Measurements from ENCODE around the gene EMP1.

The EMP1 gene

GRCh38 chr12:13196130-13196921 is at the start of gene EMP1:
Gene EMP1 (plus strand): TSS chr12:13196726. CDS start chr12:13211511, 14,785 bp downstream.
- in situ Hi-C loops (cut with HindIII; ENCODE audit: low pct_ligation_motif_present, low pct_unique_long_range_greater_than_20kb, low sequenced_read_pairs), result no loop called here
- DNase-seq, result peak; percentile 100

- no peak for DNase-seq
- in situ Hi-C loops (cut with HindIII; ENCODE audit: low pct_ligation_motif_present, low pct_unique_long_range_greater_than_20kb, low sequenced_read_pairs), result no loop called here
These were observed 48.6 kb upstream of the EMP1 start for GRCh38 chr12:13147688-13148484.

- in situ Hi-C loops (cut with HindIII; ENCODE audit: low pct_ligation_motif_present, low pct_unique_long_range_greater_than_20kb, low sequenced_read_pairs), result no loop called here
- DNase-seq, result no peak
These were observed 48.1 kb upstream of the EMP1 start for GRCh38 chr12:13148485-13148847.

- in situ Hi-C loops (cut with HindIII; ENCODE audit: low pct_ligation_motif_present, low pct_unique_long_range_greater_than_20kb, low sequenced_read_pairs), result no loop called here
- no peak for DNase-seq
These were observed 47.1 kb upstream of the EMP1 start for GRCh38 chr12:13149411-13149810.

- in situ Hi-C loops (cut with HindIII; ENCODE audit: low pct_ligation_motif_present, low pct_unique_long_range_greater_than_20kb, low sequenced_read_pairs), result no loop called here
- no peak for DNase-seq
These were observed 44.2 kb upstream of the EMP1 start for GRCh38 chr12:13152281-13152680.

GRCh38 chr12:13152756-13153155 is 43.8 kb upstream of the EMP1 start:
- DNase-seq, result no peak
- in situ Hi-C loops (cut with HindIII; ENCODE audit: low pct_ligation_motif_present, low pct_unique_long_range_greater_than_20kb, low sequenced_read_pairs), result no loop called here

GRCh38 chr12:13153180-13153579 is 43.3 kb upstream of the EMP1 start:
- in situ Hi-C loops (cut with HindIII; ENCODE audit: low pct_ligation_motif_present, low pct_unique_long_range_greater_than_20kb, low sequenced_read_pairs), result no loop called here
- no peak for DNase-seq

GRCh38 chr12:13154027-13154538 is 42.4 kb upstream of the EMP1 start:
- no peak for DNase-seq

GRCh38 chr12:13154831-13155230 is 41.7 kb upstream of the EMP1 start:
- no peak for DNase-seq
- in situ Hi-C loops (cut with HindIII; ENCODE audit: low pct_ligation_motif_present, low pct_unique_long_range_greater_than_20kb, low sequenced_read_pairs), result no loop called here

More at GRCh38 chr12:13154027-13154538, 42.4 kb upstream of the EMP1 start:
- in situ Hi-C loops (cut with HindIII; ENCODE audit: low pct_ligation_motif_present, low pct_unique_long_range_greater_than_20kb, low sequenced_read_pairs), result no loop called here

- no peak for DNase-seq
- in situ Hi-C loops (cut with HindIII; ENCODE audit: low pct_ligation_motif_present, low pct_unique_long_range_greater_than_20kb, low sequenced_read_pairs), result no loop called here
These were observed 40.2 kb upstream of the EMP1 start for GRCh38 chr12:13156277-13156676.

GRCh38 chr12:13161172-13161571 is 35.4 kb upstream of the EMP1 start:
- in situ Hi-C loops (cut with HindIII; ENCODE audit: low pct_ligation_motif_present, low pct_unique_long_range_greater_than_20kb, low sequenced_read_pairs), result no loop called here
- DNase-seq, result peak; percentile 29

GRCh38 chr12:13162904-13163303 is 33.6 kb upstream of the EMP1 start:
- DNase-seq, result no peak
- in situ Hi-C loops (cut with HindIII; ENCODE audit: low pct_ligation_motif_present, low pct_unique_long_range_greater_than_20kb, low sequenced_read_pairs), result no loop called here

- in situ Hi-C loops (cut with HindIII; ENCODE audit: low pct_ligation_motif_present, low pct_unique_long_range_greater_than_20kb, low sequenced_read_pairs), result no loop called here
- DNase-seq, result no peak
These were observed 32.5 kb upstream of the EMP1 start for GRCh38 chr12:13163868-13164635.

GRCh38 chr12:13164921-13165616 is 31.5 kb upstream of the EMP1 start:
- in situ Hi-C loops (cut with HindIII; ENCODE audit: low pct_ligation_motif_present, low pct_unique_long_range_greater_than_20kb, low sequenced_read_pairs), result no loop called here
- DNase-seq, result no peak

- peak; percentile 81 for DNase-seq
- in situ Hi-C loops (cut with HindIII; ENCODE audit: low pct_ligation_motif_present, low pct_unique_long_range_greater_than_20kb, low sequenced_read_pairs), result no loop called here
These were observed 30.9 kb upstream of the EMP1 start for GRCh38 chr12:13165617-13166041.

GRCh38 chr12:13167226-13167625 is 29.3 kb upstream of the EMP1 start:
- in situ Hi-C loops (cut with HindIII; ENCODE audit: low pct_ligation_motif_present, low pct_unique_long_range_greater_than_20kb, low sequenced_read_pairs), result no loop called here

GRCh38 chr12:13167906-13168305 is 28.6 kb upstream of the EMP1 start:
- no peak for DNase-seq
- in situ Hi-C loops (cut with HindIII; ENCODE audit: low pct_ligation_motif_present, low pct_unique_long_range_greater_than_20kb, low sequenced_read_pairs), result no loop called here

More at GRCh38 chr12:13167226-13167625, 29.3 kb upstream of the EMP1 start:
- DNase-seq, result no peak

- DNase-seq, result no peak
- in situ Hi-C loops (cut with HindIII; ENCODE audit: low pct_ligation_motif_present, low pct_unique_long_range_greater_than_20kb, low sequenced_read_pairs), result no loop called here
These were observed 27.3 kb upstream of the EMP1 start for GRCh38 chr12:13169272-13169671.
